A172 (cell line): Measurements from ENCODE around the gene PTGER4. TPM values are rescaled to one million over a fixed set of nuclear protein-coding genes. Genes with fewer than 3 reads are reported as not detected.
"Not testable (repeated sequence)": the region's sequence is repeated elsewhere in the genome, so short reads cannot be mapped to it uniquely, and the experiment has no call there.

Experiments used
- DNase-seq: peaks from one replicate; pipeline ENCODE4 v3.0.0-alpha.2; 2015; ENCODE audit warnings: low spot score
- total RNA-seq: library from RNA; depleted of rRNA; stranded (reverse); fragments of >200 nt; shearing (Covaris generic); gene quantifications from 2 replicates; pipeline ENCODE4 v1.2.3, GENCODE V29; 2014

Gene PTGER4
- total RNA-seq, 1 experiment from 2014 or later = 4.0 TPM

DNA sequence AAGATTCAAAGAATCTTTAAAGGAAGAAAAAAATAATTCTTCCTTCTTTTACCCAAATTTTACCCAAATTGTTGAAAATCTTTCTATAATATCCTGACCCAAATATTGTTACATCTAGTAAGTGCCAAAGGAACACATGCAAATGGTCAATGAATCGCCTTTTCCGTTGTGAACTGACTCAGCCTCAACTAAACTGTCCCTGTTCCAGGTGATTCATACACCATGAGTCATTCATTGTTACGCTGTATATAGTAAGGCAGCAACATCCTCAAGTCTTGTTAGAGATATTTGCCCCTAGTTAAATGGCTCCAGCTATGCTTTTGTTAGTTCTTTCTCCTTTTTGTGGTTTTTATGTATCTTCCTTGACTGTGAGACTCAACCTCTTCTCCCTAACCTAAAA is 9.7 kb downstream of the PTGER4 start:
- peak; percentile 97 for DNase-seq

DNA sequence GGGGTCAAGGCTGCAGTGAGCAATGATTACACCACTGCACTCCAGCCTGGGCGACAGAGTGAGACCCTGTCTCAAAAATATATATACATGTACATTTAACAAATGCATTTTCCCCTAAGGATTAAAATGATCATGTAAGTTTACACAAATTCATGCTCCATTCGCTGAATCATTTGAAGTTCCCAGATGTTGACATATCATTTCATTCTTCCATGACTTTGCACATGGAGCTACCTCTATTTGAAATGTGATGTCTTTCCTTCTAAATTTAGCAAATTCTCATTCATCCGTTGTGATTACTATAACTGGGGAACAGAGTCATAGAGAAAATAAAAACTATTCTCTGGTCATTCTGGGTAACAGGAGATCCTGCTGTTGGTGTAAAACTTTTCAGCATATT is 10.6 kb downstream of the PTGER4 start:
- no peak for DNase-seq

DNA sequence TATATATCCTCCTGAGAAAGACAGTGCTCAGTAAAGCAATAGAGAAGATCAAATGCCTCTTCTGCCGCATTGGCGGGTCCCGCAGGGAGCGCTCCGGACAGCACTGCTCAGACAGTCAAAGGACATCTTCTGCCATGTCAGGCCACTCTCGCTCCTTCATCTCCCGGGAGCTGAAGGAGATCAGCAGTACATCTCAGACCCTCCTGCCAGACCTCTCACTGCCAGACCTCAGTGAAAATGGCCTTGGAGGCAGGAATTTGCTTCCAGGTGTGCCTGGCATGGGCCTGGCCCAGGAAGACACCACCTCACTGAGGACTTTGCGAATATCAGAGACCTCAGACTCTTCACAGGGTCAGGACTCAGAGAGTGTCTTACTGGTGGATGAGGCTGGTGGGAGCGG is 12.2 kb downstream of the PTGER4 start:
- DNase-seq = no peak

DNA sequence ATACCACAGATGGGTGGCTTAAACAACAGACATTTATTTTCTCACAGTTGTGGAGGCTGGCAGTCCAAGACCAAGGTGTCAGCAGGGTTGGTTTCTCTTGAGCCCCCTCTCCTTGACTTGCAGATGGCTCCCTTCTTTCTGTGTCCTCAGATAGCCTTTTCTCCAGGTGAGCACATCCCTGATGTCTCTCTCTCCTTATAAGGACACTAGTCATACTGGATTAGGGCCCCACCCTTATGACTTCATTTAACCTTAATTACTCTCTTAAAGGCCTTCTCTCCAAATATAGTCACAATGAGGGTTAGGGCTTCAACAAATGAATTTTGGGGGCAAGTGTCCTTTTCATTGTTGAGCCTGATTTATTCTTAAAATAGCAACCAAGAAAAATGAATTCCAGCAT is 14.7 kb downstream of the PTGER4 start:
- no peak for DNase-seq

DNA sequence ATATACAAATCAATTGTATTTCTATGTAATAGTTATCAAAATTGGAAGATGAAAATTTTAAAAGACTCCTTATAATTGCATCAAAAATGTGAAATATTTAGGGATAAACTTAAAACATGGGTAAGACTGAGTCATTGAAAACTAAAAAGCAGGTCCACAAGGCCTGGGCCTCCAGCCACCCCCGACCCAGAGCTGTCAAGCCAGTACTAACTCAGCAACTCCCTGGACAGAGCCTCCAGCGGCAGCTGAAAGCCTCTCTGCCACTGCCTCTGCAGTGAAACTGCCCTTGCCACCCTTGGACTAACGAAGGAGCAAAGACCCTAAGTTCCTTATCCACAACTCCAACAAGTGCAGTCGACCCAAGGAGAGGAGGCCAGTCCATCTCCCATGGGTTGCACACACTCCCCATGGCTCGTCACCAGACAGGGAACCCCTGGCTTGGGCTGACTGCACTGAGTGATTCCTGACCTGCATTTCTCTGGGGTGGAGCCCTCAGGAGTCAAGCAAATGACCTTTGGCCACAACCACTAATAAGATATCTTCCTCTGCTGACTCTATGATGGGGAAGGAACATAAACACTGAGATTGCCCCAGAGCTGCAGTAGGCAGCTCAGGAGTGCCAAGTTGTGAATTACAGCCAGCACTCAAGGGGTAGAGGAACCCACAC is 20.5 kb downstream of the PTGER4 start:
- DNase-seq = no peak

DNA sequence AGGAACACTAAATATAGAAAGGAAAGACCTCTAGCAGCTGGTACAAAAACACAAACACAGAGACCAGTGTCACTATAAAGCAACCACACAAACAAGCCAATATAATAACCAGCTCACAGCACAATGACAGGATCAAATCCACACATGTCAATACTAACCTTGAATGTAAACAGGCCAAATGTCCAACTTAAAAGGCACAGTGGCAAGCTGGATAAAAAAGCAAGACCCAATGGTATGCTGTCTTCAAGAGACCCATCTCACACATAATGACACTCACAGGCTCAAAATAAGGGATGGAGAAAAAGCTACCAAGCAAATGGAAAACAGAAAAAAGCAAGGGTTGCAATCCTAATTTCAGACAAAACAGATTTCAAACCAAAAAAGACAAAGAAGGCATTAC is 22.3 kb downstream of the PTGER4 start:
- not testable (repeated sequence) for DNase-seq

DNA sequence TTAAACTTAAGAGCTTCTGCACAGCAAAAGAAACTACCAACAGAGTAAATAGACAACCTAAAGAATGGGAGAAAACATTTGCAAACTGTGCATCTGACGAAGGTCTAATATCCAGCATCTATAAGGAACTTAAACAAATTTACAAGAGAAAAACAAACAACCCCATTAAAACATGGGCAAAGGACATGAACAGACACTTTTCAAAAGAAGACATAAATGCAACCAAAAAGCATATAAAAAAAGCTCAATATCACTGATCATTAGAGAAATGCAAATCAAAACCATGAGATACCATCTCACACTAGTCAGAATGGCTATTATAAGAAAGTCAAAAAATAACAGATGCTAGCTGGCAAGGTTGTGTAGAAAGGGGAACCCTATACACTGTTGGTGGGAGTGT is 25.8 kb downstream of the PTGER4 start:
- DNase-seq = not testable (repeated sequence)

DNA sequence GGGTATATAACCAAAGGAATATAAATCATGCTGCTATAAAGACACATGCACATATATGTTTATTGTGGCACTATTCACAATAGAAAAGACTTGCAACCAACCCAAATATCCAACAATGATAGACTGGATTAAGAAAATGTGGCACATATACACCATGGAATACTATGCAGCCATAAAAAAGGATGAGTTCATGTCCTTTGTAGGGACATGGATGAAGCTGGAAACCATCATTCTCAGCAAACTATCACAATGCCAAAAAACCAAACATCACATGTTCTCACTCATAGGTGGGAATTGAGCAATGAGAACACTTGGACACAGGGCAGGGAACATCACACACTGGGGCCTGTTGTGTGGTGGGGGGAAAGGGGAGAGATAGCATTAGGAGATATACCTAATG is 30.9 kb downstream of the PTGER4 start:
- not testable (repeated sequence) for DNase-seq

DNA sequence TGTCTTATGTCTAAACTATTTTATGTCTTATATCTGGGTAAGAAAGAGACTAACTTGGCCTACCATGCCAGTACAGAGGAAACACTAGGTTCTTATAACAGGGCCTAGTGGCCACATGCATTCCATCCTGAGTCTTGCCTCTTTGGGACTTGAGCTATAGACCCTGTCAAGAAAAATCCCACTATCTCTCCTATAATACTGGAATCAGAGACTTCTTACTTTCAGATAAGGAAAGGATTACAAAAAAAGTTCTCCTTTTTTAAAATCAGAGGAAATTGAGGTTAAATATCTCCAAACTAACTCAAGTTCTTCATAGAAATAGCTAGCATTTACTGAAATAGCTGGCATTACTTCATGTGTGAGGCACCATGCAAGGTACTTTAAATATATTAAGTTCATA is 34.3 kb downstream of the PTGER4 start:
- no peak for DNase-seq

DNA sequence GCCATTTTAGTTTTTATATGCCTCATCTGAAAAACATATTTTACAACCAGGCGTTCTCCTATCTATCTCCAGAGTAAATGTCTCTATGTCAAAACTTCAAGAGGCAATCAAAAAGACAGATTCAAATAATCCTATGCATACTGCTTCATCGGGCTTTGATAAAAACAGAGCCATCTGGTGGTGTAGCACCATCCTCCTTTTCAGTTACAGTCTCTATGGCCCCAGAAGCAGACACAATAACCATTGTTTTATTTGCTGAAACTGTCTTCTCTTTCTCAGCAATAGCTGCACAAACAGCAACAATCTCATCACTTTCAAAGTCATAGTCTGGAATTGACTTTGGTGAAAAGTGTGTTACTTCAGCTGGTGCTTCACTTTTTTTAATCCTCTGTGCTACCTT is 36.3 kb downstream of the PTGER4 start:
- no peak for DNase-seq

DNA sequence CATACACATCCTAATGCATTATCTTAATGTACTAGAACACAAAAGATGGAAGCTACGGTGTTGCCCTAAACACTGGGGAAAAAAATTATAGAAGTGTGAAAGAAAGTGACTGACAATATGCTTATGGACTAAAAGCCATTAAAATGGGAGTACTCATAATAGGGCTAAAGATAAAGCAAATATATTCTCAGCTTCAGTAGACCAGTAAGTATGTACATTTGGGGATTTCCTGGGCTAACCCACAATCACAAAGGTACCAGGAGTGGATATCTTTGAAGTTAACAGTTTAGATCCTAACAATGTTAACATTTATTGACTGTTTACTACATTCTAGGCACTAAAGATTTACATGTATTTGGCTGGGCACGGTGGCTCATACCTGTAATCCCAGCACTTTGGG is 36.9 kb downstream of the PTGER4 start:
- no peak for DNase-seq

DNA sequence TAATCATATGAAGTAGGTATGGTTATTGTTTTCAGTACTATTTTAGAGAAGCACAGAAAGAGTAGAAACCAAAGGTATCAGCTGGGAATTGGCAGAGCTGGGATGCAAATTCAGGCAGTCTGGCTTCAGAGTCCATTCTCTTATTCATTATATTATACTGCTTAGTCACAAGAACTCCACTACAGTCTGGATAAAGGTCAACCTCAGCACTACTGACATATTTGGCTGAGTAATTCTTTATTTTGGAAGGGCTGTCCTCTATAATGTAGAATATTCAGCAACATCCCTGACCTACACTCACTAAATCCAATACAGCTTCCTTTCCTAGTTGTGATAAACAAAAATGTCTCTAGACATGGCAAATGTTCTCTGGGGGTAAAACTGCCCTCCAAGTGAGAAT is 37.6 kb downstream of the PTGER4 start:
- no peak for DNase-seq

DNA sequence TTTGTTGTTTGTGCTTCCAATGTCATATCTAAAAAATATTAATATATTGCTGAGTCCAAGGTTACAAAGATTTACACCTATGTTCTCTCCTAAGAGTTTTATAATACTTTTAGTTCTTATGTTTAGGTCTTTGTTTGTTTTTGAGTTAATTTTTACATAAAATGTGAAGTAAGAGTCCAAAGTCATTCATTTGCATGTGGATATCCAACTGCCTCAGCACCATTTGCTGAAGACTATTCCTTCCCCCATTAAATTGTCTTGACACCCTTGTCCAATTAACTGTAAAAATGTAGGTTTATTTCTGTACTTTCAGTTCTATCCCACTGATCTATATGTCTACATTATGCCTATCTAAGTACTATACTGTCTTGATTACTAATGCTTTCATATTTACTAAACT is 40.4 kb downstream of the PTGER4 start:
- DNase-seq = no peak

DNA sequence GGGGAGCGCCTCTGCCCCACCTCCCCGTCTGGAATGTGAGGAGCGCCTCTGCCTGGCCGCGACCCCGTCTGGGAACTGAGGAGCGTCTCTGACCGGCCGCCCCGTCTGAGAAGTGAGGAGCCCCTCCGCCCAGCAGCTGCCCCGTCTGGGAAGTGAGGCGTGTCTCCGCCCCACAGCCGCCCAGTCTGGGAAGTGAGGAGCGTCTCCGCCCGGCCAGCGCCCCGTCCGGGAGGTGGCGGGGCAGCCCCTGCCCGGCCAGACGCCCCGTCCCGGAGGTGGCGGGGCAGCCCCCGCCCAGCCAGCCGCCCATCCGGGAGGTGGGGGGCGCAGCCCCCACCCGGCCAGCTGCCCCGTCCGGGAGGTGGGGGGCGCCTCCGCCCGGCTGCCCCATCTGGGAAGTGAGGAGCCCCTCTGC is 42.8 kb downstream of the PTGER4 start:
- not testable (repeated sequence) for DNase-seq

DNA sequence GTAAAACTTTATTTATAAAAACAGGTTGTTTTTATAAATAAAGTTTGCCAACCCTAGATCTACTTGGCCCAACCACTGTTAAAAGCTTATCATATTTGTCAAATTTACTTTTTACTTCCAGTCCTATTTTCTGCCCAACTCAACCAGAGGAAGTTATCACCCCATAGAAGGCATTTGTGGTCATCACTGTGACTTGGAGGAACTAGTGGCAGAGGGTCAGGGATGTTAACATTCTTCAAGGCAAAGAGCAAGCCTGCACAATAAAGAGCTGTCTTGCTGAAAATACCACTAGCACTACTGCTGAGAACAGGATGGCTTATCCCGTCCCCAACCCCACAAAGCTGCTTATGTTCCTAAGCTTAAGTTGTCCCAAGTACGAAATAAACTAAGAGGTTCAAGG is 53.7 kb downstream of the PTGER4 start:
- DNase-seq = no peak

DNA sequence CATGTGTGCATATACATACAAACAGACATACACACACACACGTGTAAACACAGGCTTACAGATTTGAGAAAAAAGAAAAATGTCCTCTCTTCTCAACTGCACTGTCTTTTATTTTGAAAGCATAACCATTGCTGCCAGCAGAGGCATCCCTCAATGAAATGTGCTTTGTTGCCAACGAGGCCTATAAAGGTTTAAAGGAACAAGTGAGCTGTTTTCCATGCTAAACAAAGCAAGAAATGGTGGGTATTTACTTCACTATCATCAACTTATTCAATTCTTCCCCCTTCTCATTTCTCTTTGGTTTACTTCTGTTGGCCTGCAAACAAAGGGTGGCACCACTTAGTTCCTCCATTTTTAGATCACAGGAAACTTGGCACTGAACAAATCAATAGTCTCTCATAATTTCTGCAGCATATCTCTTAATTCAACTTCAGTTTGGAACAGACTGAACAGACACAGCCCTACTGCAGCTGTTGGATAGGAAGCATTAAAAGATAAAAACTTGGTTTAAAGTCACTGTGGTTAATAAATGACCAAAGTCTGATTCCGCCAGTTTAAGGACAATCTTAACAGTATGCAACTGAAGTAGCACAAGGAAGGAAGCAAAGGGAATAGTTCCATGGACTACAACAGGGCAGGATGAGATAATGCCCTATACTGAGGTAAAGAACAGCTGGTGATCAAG is 54.3 kb downstream of the PTGER4 start:
- no peak for DNase-seq

DNA sequence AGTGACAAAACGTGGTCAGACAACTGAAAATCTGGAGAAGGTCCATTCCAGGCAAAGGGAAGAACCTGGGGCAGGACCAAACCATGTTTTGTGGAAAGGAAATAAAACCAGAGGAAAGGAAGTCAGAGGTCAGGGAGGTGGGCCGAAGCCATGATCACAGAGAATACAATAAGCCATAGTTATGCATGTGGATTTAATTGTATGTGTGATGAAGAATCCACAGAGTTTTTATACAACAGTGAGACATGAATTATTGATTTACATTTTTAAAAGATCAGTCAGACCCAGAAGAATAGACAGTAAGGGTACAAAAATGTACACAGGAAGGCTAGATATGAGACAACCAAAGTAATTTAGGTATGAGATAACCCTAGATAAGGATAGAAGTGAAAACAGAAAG is 55.3 kb downstream of the PTGER4 start:
- DNase-seq = peak; percentile 53

DNA sequence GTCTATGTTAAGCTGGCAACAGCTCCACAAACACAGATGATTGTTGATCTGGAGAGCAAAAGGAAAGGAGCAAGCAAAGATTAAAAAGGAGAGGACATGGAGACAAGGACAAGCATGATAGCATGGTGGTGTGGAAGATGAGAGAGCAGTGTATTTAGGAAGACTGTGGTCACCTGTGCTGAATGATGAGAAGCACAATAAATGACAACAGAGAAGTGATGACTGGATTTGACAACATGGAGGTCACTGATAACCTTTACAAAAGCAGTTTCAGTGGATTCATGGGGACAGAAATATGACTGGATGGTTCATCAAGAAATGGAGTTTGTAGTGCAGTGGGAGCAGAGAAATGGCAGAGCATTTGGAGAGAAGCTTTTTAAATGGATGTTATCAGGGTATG is 55.9 kb downstream of the PTGER4 start:
- no peak for DNase-seq

DNA sequence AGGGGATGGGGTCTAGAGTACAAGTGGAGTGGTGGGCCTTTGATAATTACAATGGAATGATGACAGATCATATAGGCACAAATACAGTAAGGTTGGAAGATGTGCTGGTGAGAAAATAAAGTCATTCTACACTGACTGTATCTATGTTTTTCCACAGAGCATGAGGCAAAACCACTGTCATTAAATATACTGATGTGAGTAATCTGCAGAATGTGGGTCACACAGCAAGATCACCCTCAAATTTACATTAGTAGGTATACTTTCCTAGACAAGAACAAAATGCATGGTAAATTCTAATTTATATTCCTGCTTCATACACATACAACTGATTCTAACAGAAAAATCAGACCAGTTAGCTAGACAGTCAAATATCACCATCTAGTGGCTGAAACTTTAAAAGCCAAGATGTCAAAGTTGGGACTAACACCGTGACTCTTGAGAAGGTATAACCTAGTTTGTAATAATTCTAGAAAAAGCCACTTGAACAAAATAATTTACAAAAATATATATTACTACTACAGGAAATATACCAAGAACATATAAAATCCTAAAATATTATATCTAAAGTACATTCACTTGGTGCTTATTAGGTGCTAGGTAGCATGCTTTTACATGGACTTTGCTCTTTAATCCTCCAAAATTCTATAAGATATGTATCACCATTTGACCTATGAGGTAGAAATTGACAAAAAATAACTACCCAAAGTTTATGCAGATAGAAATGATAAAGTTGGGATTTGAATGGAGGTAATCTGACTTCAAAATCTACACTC is 56.6 kb downstream of the PTGER4 start:
- peak; percentile 56 for DNase-seq

DNA sequence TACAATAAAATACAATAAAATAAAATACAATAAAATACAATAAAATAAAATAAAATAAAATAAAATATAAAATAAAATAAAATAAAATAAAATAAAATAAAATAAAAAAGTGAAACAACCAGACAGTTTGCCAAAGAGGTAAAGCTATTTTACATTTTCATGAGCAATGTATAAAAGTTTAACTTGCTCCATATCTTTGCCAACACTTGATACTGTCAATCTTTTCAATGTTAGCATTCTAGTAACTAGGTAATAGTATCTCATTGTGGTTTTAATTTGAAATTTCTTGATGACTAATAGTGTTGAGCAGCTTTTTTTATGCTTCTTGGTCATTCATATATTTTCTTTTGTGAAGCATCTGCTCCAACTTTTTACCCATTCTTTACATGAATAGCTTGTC is 58.8 kb downstream of the PTGER4 start:
- no peak for DNase-seq
